Esophagus squamous epithelium (tissue), 4 donors: ENCODE data around the gene B3GALNT2.

Experiments
- CTCF ChIP-seq, 6 experiments: fragments of 450-650 bp in 4 of 6; fragments of 200-600 bp in 2 of 6; sonication (generic) in 2 of 6; IDR thresholded peaks; one replicate each; pipeline ENCODE4 v1.5.1; 2016 to 2019; ENCODE audit warnings: antibody characterized with exemption in 6 of 6, mild to moderate bottlenecking in 4 of 6, moderate library complexity in 4 of 6
- POLR2A ChIP-seq, 4 donors: fragments of 450-650 bp; IDR thresholded peaks; one replicate each; pipeline ENCODE4 v1.6.1; 2017; ENCODE audit warnings: antibody characterized with exemption in 4 of 4, mild to moderate bottlenecking in 4 of 4, moderate library complexity in 3 of 4

GRCh38 chr1:235423214-235423652 lies 81.0 kb downstream of the B3GALNT2 start:
- TF ChIP-seq POLR2A (IDR thresholded peaks at IDR 0.05) = no peak
- TF ChIP-seq CTCF (IDR thresholded peaks at IDR 0.05) = no peak
